Measurements from ENCODE around the gene PIEZO1. TPM values are rescaled to one million over a fixed set of nuclear protein-coding genes. Genes with fewer than 3 reads are reported as not detected.

PIEZO1 gene
- polyA plus RNA-seq, 1 of the 3 experiments (the other 2 are of a cell fraction) = 184 TPM

- Histone ChIP-seq H2AFZ (ENCODE audit: low read depth) (peak overlapping the region; percentile 89; the same call in 1 of the 2 replicates), H3K4me1 (ENCODE audit: control insufficient read depth in 1 of 2, insufficient read depth in 2 of 2, low read depth in 1 of 2, low read length in 1 of 2) (peaks cover 10 to 29% of the 10 kb centered on the region in 2 experiments; a peak in 2 of 4 replicates), H3K27ac (ENCODE audit: low read depth in 2 of 2, low read length in 1 of 2) (peak overlapping the region; percentile 79 to 91), H3F3A (replicated peaks; ENCODE audit: insufficient read depth) (peaks cover 25% of the 10 kb centered on the region), H4K20me1 (ENCODE audit: insufficient read depth) (peaks cover 21% of the 10 kb centered on the region), H3K36me3 (replicated peaks in 1 of 2; ENCODE audit: control insufficient read depth in 1 of 2, insufficient read depth in 2 of 2, low read length in 1 of 2) (peaks cover 0 to 17% of the 10 kb centered on the region in 2 experiments), H3K4me2 (peak overlapping the region; percentile 98), H3K27me3 (ENCODE audit: insufficient read depth) (no peaks in the 10 kb centered on the region), H3K9me3 (no peaks in the 10 kb centered on the region), H3K79me2 (ENCODE audit: insufficient read depth) (peaks cover 14% of the 10 kb centered on the region), H3K4me3 (ENCODE audit: low read depth in 2 of 2, low read length in 1 of 2) (peak overlapping the region; percentile 73 to 74), H3K9ac (peak overlapping the region; percentile 78; the same call in 1 of the 2 replicates), H3K9me2 (no peaks in the 10 kb centered on the region)
- WGBS (ENCODE audit: low lambda C conversion rate) = 51% methylated on average over 21 of the region's 37 CpGs
- TF ChIP-seq CTCF (IDR thresholded peaks at IDR 0.05) (peak; percentile 16; the same call in 1 of the 2 replicates), TCF12 (IDR thresholded peaks at IDR 0.05) (no peak)
- POLR2A ChIA-PET = interaction anchor here (0.9 to 1.4 kb wide), 2 partner anchors 45 to 358 kb away, joined by 3 to 7 read pairs; partner anchors contain the start of gene TRAPPC2L
- CTCF ChIA-PET = interaction anchor here (0.6 to 9.1 kb wide), 16 partner anchors 9 to 404 kb away, joined by 3 to 82 read pairs (median 4); partner anchors contain the start of genes CDH15, GALNS and TRAPPC2L
- DNase-seq = no peak
Observed at GRCh38 chr16:88812513-88813268, 27.7 kb upstream of the PIEZO1 start.

- Histone ChIP-seq H3K27me3 (ENCODE audit: insufficient read depth) (no peaks in the 10 kb centered on the region), H3K4me2 (peak within 1 kb of the TSS; percentile 98), H3K9me3 (no peaks in the 10 kb centered on the region), H3K36me3 (replicated peaks in 1 of 2; ENCODE audit: control insufficient read depth in 1 of 2, insufficient read depth in 2 of 2, low read length in 1 of 2) (peaks cover 0 to 23% of the 10 kb centered on the region in 2 experiments), H2AFZ (ENCODE audit: low read depth) (peak within 1 kb of the TSS; percentile 89), H3K9me2 (no peaks in the 10 kb centered on the region), H3K27ac (ENCODE audit: low read depth in 2 of 2, low read length in 1 of 2) (peak within 1 kb of the TSS; percentile 79 to 91), H3K4me3 (ENCODE audit: low read depth in 2 of 2, low read length in 1 of 2) (peak within 1 kb of the TSS; percentile 73 to 74), H3F3A (replicated peaks; ENCODE audit: insufficient read depth) (peaks cover 25% of the 10 kb centered on the region), H4K20me1 (ENCODE audit: insufficient read depth) (peaks cover 22% of the 10 kb centered on the region), H3K79me2 (ENCODE audit: insufficient read depth) (peaks cover 14% of the 10 kb centered on the region), H3K9ac (peak within 1 kb of the TSS; percentile 78), H3K4me1 (ENCODE audit: control insufficient read depth in 1 of 2, insufficient read depth in 2 of 2, low read depth in 1 of 2, low read length in 1 of 2) (peaks cover 10 to 29% of the 10 kb centered on the region in 2 experiments; a peak in 2 of 4 replicates)
- POLR2A ChIA-PET = interaction anchor here (0.9 to 1.4 kb wide), 2 partner anchors 46 to 359 kb away, joined by 3 to 7 read pairs; partner anchors contain the start of gene TRAPPC2L
- DNase-seq = peak; percentile 99
- CTCF ChIA-PET = interaction anchor here (0.6 to 9.1 kb wide), 15 partner anchors 10 to 406 kb away, joined by 3 to 82 read pairs (median 3); partner anchors contain the start of genes CDH15, GALNS, TRAPPC2L and ZNF778
- 0% methylated on average over 14 of the region's 84 CpGs for WGBS (ENCODE audit: low lambda C conversion rate)
- no peak for TF ChIP-seq RXRA (IDR thresholded peaks at IDR 0.05; ENCODE audit: borderline replicate concordance, low read depth)
- TF ChIP-seq GABPA (IDR thresholded peaks at IDR 0.05; ENCODE audit: low read depth) = no peak; the same call in 1 of the 2 replicates
- TF ChIP-seq TEAD4 (IDR thresholded peaks at IDR 0.05; ENCODE audit: borderline replicate concordance, insufficient read depth) = 0 out of 2 replicates have a peak, but pooled peaks have one; percentile 52
- TF ChIP-seq CTCF (IDR thresholded peaks at IDR 0.05) = peak; percentile 36
- TF ChIP-seq RAD21 (IDR thresholded peaks at IDR 0.05; ENCODE audit: low read length) = peak; percentile 53
- TF ChIP-seq MAX (IDR thresholded peaks at IDR 0.05; ENCODE audit: low read depth) = peak; percentile 57; the same call in 1 of the 2 replicates
- TF ChIP-seq POLR2AphosphoS5 (IDR thresholded peaks at IDR 0.05; ENCODE audit: low read depth, low read length) = peak; percentile 85
- no peak for TF ChIP-seq FOXJ3 (CRISPR knock-in tag; IDR thresholded peaks at IDR 0.05)
- TF ChIP-seq EP300 (IDR thresholded peaks at IDR 0.05; ENCODE audit: borderline replicate concordance in 1 of 2, low read depth in 1 of 2, low read length in 1 of 2) = no peak
- no peak for TF ChIP-seq REST (IDR thresholded peaks at IDR 0.05; ENCODE audit: low read depth, low read length)
Observed at GRCh38 chr16:88811769-88812512, 26.9 kb upstream of the PIEZO1 start, which contains the start of gene APRT. Gene APRT, minus strand, starts transcription at chr16:88811928. Its CDS starts 29 bp downstream, at chr16:88811899.

All from SK-N-SH (cell line).